Ecto neural progenitor cell (in vitro differentiated cells): ENCODE results near the gene PFDN5.
"Not testable (repeated sequence)": the region's sequence is repeated elsewhere in the genome, so short reads cannot be mapped to it uniquely, and the experiment has no call there.

Experiments used
- DNase-seq: peaks from one replicate; pipeline ENCODE4 v3.0.0-alpha.2; 2018; ENCODE audit warnings: low spot score

PFDN5 gene

GRCh38 chr12:53287741-53288216, 7.6 kb upstream of the PFDN5 start:
- peak; percentile 72 for DNase-seq

GRCh38 chr12:53288322-53288721, 7.0 kb upstream of the PFDN5 start:
- DNase-seq, result no peak

- no peak for DNase-seq
Observed at GRCh38 chr12:53289891-53290290, 5.5 kb upstream of the PFDN5 start.

GRCh38 chr12:53290661-53291060, 4.7 kb upstream of the PFDN5 start:
- no peak for DNase-seq

- no peak for DNase-seq
Observed at GRCh38 chr12:53292426-53292825, 2.9 kb upstream of the PFDN5 start.

- DNase-seq, result no peak
Observed at GRCh38 chr12:53295891-53296219, 513 bp downstream of the PFDN5 start.

- DNase-seq, result not testable (repeated sequence)
Observed at GRCh38 chr12:53297106-53297505, 1.8 kb downstream of the PFDN5 start.

GRCh38 chr12:53298164-53298563, 2.8 kb downstream of the PFDN5 start:
- no peak for DNase-seq

GRCh38 chr12:53299101-53299453, 3.7 kb downstream of the PFDN5 start:
- DNase-seq, result no peak

GRCh38 chr12:53299454-53300180, 4.3 kb downstream of the PFDN5 start, which contains the start of gene MYG1:
Gene MYG1 (plus strand): TSS chr12:53299695. CDS start chr12:53299738, 43 bp downstream.
- DNase-seq, result peak; percentile 96

GRCh38 chr12:53300187-53300586, 4.8 kb downstream of the PFDN5 start:
- DNase-seq, result no peak

- no peak for DNase-seq
Observed at GRCh38 chr12:53302903-53303302, 7.6 kb downstream of the PFDN5 start.

- DNase-seq, result no peak
Observed at GRCh38 chr12:53306826-53307225, 11.5 kb downstream of the PFDN5 start.

GRCh38 chr12:53308276-53308675, 12.9 kb downstream of the PFDN5 start:
- no peak for DNase-seq

GRCh38 chr12:53313996-53314395, 18.7 kb downstream of the PFDN5 start:
- DNase-seq, result no peak

GRCh38 chr12:53320352-53321195, 25.2 kb downstream of the PFDN5 start:
- no peak for DNase-seq

- DNase-seq, result peak; percentile 76
Observed at GRCh38 chr12:53324113-53324778, 28.9 kb downstream of the PFDN5 start.

- DNase-seq, result peak; percentile 92
Observed at GRCh38 chr12:53324779-53325510, 29.6 kb downstream of the PFDN5 start.

- DNase-seq, result peak; percentile 80
Observed at GRCh38 chr12:53325511-53326061, 30.2 kb downstream of the PFDN5 start.

GRCh38 chr12:53326460-53327185, 31.3 kb downstream of the PFDN5 start:
- DNase-seq, result no peak

GRCh38 chr12:53327435-53328042, 32.2 kb downstream of the PFDN5 start:
- no peak for DNase-seq
